Keratinocyte (primary cell): ENCODE data around the gene PTPRZ1. TPM values are rescaled to one million over a fixed set of nuclear protein-coding genes. Genes with fewer than 3 reads are reported as not detected.

Experiments
- DNase-seq: peaks from one replicate; pipeline ENCODE4 v3.0.0-alpha.2; 2011; ENCODE audit warnings: low read depth, missing footprints, low spot score
- FAIRE-seq: peaks from 2 replicates; lab custom pipeline; 2011; peaks lifted over from hg19 to GRCh38; lab: Jason Lieb, UNC
- H2AFZ ChIP-seq: 2 replicates; pipeline ENCODE4 v1.6.0; 2012; ENCODE audit warnings: low read length, control low read depth, inconsistent platforms; ENCODE audit not compliant: control insufficient read depth
- H3K27ac ChIP-seq: 2 replicates; pipeline ENCODE4 v1.5.1; 2011; ENCODE audit warnings: low read length; ENCODE audit not compliant: control insufficient read depth, insufficient read depth
- H3K27me3 ChIP-seq: 3 replicates; pipeline ENCODE4 v1.6.0; 2011; ENCODE audit warnings: low read length; ENCODE audit not compliant: control insufficient read depth, insufficient read depth; ENCODE audit errors: extremely low read depth
- H3K36me3 ChIP-seq, 2 experiments: 2 replicates in 1 of 2; 3 replicates in 1 of 2; pipeline ENCODE4 v1.5.1; 2011; ENCODE audit warnings: low read length in 2 of 2, mild to moderate bottlenecking in 1 of 2; ENCODE audit not compliant: control insufficient read depth in 2 of 2, insufficient read depth in 2 of 2; ENCODE audit errors: extremely low read depth in 1 of 2
- H3K4me1 ChIP-seq: 3 replicates; pipeline ENCODE4 v1.5.1; 2011; ENCODE audit warnings: low read length; ENCODE audit not compliant: control insufficient read depth, insufficient read depth; ENCODE audit errors: extremely low read depth
- H3K4me2 ChIP-seq: 3 replicates; pipeline ENCODE4 v1.6.0; 2011; ENCODE audit warnings: low read depth, low read length; ENCODE audit not compliant: control insufficient read depth, insufficient read depth; ENCODE audit errors: extremely low read depth
- H3K4me3 ChIP-seq, 3 experiments: fragments of 200-600 bp in 1 of 3; sonication (generic) in 1 of 3; 2 replicates in 2 of 3; 3 replicates in 1 of 3; pipeline ENCODE4 v1.5.1; 2011 to 2016; ENCODE audit warnings: low read length in 3 of 3, mild to moderate bottlenecking in 3 of 3, control low read depth in 2 of 3, inconsistent platforms in 1 of 3, low read depth in 1 of 3, mixed read lengths in 1 of 3, mixed run types in 1 of 3, moderate library complexity in 1 of 3; ENCODE audit not compliant: control insufficient read depth in 2 of 3, insufficient read depth in 2 of 3; ENCODE audit errors: extremely low read depth in 1 of 3
- H3K79me2 ChIP-seq: 2 replicates; pipeline ENCODE4 v1.6.0; 2012; ENCODE audit warnings: low read length; ENCODE audit not compliant: control insufficient read depth, insufficient read depth
- H3K9ac ChIP-seq: 3 replicates; pipeline ENCODE4 v1.6.0; 2011; ENCODE audit warnings: low read length; ENCODE audit not compliant: control insufficient read depth, insufficient read depth; ENCODE audit errors: extremely low read depth
- H3K9me1 ChIP-seq: 3 replicates; pipeline ENCODE4 v1.6.0; 2011; ENCODE audit warnings: low read length; ENCODE audit not compliant: control insufficient read depth, insufficient read depth; ENCODE audit errors: extremely low read depth
- H3K9me3 ChIP-seq: 2 replicates; pipeline ENCODE4 v1.5.1; 2012; ENCODE audit warnings: low read depth, low read length; ENCODE audit not compliant: control insufficient read depth
- H4K20me1 ChIP-seq: 3 replicates; pipeline ENCODE4 v1.6.0; 2011; ENCODE audit warnings: low read length; ENCODE audit not compliant: control insufficient read depth, insufficient read depth; ENCODE audit errors: extremely low read depth
- CTCF ChIP-seq, 3 experiments: IDR thresholded peaks in 1 of 3; conservative IDR thresholded peaks in 1 of 3; optimal IDR thresholded peaks in 1 of 3; 2 replicates in 2 of 3; 3 replicates in 1 of 3; pipeline versions ENCODE3 to v1.5.1; 2011; ENCODE audit warnings: low read length in 3 of 3, mild to moderate bottlenecking in 3 of 3, moderate library complexity in 2 of 3, control low read depth in 1 of 3, inconsistent platforms in 1 of 3; ENCODE audit not compliant: insufficient read depth in 2 of 3; ENCODE audit errors: extremely low read depth in 1 of 3
- EZH2 ChIP-seq: IDR thresholded peaks from one replicate; pipeline ENCODE4 v1.6.1; 2012; ENCODE audit warnings: inconsistent platforms, mild to moderate bottlenecking, low read length, moderate library complexity
- dilution Hi-C: fragments of 300-500 bp; cut with MboI; formaldehyde crosslinking; loops from one replicate; pipeline ENCODE4 v1.7.0; 2020; ENCODE audit warnings: low sequenced_read_pairs; ENCODE audit not compliant: extremely low pct_ligation_motif_present
- polyA plus RNA-seq, 5 experiments: library from polyadenylated mRNA; depleted of rRNA in 3 of 5; stranded (reverse) in 3 of 5; stranded (forward) in 1 of 5; unstranded in 1 of 5; fragments of >200 nt; gene quantifications; 1 replicate in 1 of 5; 2 replicates in 3 of 5; 3 replicates in 1 of 5; pipeline versions ENCODE4 v1.2.1 to v1.2.3, GENCODE V29; 2011 to 2012; ENCODE audit warnings: missing spikeins in 2 of 5, low read depth in 1 of 5, low replicate concordance in 1 of 5

Gene PTPRZ1
- polyA plus RNA-seq, 1 donor (not counting 4 experiments of a cell fraction or from before 2014, with no cell fraction given) = 58.3 TPM

GRCh38 chr7:121882731-121883130 is 9.8 kb downstream of the PTPRZ1 start:
- Histone ChIP-seq H3K27ac (peak overlapping the region; percentile 33), H3K4me3 (no peak overlapping the region), H3K4me2 (peak overlapping the region; percentile 60), H3K9me3 (no peaks in the 10 kb centered on the region), H3K79me2 (peaks cover 25% of the 10 kb centered on the region), H4K20me1 (no peaks in the 10 kb centered on the region), H3K27me3 (no peaks in the 10 kb centered on the region), H2AFZ (peak overlapping the region; percentile 72), H3K36me3 (no peaks in the 10 kb centered on the region), H3K4me1 (peaks cover 26% of the 10 kb centered on the region), H3K9ac (no peak overlapping the region), H3K9me1 (no peaks in the 10 kb centered on the region)
- DNase-seq (no peak), FAIRE-seq (peak; percentile 62)
- dilution Hi-C loops = no loop called here
- TF ChIP-seq CTCF (optimal IDR thresholded peaks at IDR 0.05 in 1 of 3, IDR thresholded peaks at IDR 0.05 in 1 of 3, conservative IDR thresholded peaks at IDR 0.05 in 1 of 3; ENCODE audit: extremely low read depth in 1 of 3, insufficient read depth in 2 of 3, low read length in 3 of 3) (no peak), EZH2 (no peak)

GRCh38 chr7:121885166-121885920 is 12.4 kb downstream of the PTPRZ1 start:
- FAIRE-seq = no peak
- TF ChIP-seq CTCF (optimal IDR thresholded peaks at IDR 0.05 in 1 of 3, IDR thresholded peaks at IDR 0.05 in 1 of 3, conservative IDR thresholded peaks at IDR 0.05 in 1 of 3; ENCODE audit: extremely low read depth in 1 of 3, insufficient read depth in 2 of 3, low read length in 3 of 3) (no peak), EZH2 (no peak)
- Histone ChIP-seq H4K20me1 (no peaks in the 10 kb centered on the region), H3K9me3 (no peaks in the 10 kb centered on the region), H3K27ac (no peak overlapping the region), H3K9me1 (no peaks in the 10 kb centered on the region), H3K36me3 (no peaks in the 10 kb centered on the region), H2AFZ (no peak overlapping the region), H3K79me2 (peaks cover 12% of the 10 kb centered on the region), H3K4me2 (no peak overlapping the region), H3K4me3 (no peak overlapping the region), H3K4me1 (peaks cover 22% of the 10 kb centered on the region), H3K27me3 (no peaks in the 10 kb centered on the region), H3K9ac (no peak overlapping the region)
- DNase-seq = no peak
- dilution Hi-C loops = no loop called here
